Immature natural killer cell (primary cell): Measurements from ENCODE around the gene TMEM108. TPM values are rescaled to one million over a fixed set of nuclear protein-coding genes. Genes with fewer than 3 reads are reported as not detected.

Experiments used
- DNase-seq, 3 donors: peaks; one replicate each; pipeline ENCODE4 v3.0.0; 2022; ENCODE audit warnings: mixed read lengths in 1 of 3
- H3K27ac Mint-ChIP-seq, 6 donors: one replicate each; pipeline ENCODE4 v1.8.0; 2020; ENCODE audit warnings: mixed read lengths in 6 of 6, mild to moderate bottlenecking in 5 of 6, inconsistent platforms in 4 of 6, moderate library complexity in 3 of 6
- H3K27me3 Mint-ChIP-seq, 3 donors: one replicate each; pipeline ENCODE4 v1.8.0; 2020 to 2021; ENCODE audit warnings: low read depth in 3 of 3, mild to moderate bottlenecking in 3 of 3, mixed read lengths in 3 of 3, moderate library complexity in 3 of 3, inconsistent platforms in 1 of 3
- H3K36me3 Mint-ChIP-seq, 3 donors: one replicate each; pipeline ENCODE4 v1.8.0; 2020; ENCODE audit warnings: mixed read lengths in 3 of 3, inconsistent platforms in 2 of 3, mild to moderate bottlenecking in 2 of 3
- H3K4me1 Mint-ChIP-seq, 2 donors: one replicate each; pipeline ENCODE4 v1.8.0; 2020; ENCODE audit warnings: inconsistent platforms in 2 of 2, mild to moderate bottlenecking in 2 of 2, mixed read lengths in 2 of 2, moderate library complexity in 1 of 2
- H3K4me3 Mint-ChIP-seq, 5 donors: one replicate each; pipeline ENCODE4 v1.8.0; 2020; ENCODE audit warnings: mild to moderate bottlenecking in 5 of 5, mixed read lengths in 5 of 5, inconsistent platforms in 3 of 5, moderate library complexity in 3 of 5
- H3K9me3 Mint-ChIP-seq, 6 donors: one replicate each; pipeline ENCODE4 v1.8.0; 2020; ENCODE audit warnings: mild to moderate bottlenecking in 6 of 6, mixed read lengths in 6 of 6, inconsistent platforms in 4 of 6, moderate library complexity in 3 of 6
- polyA plus RNA-seq, 3 donors: library from polyadenylated mRNA; unstranded; fragments of 300-500 nt; fragmentation: Illumina TruSeq; gene quantifications; one replicate each; pipeline ENCODE4 v1.2.3, GENCODE V29; 2021

The TMEM108 gene
- polyA plus RNA-seq, 3 donors from 2014 or later = 0.16 TPM; not detected in 2

- Mint-ChIP-seq H3K9me3 (peaks cover 0 to 4% (median 0%) of the 10 kb centered on the region in 6 donors), H3K27me3 (peaks cover 0 to 6% (median 0%) of the 10 kb centered on the region in 3 donors), H3K4me1 (no peaks in the 10 kb centered on the region), H3K36me3 (no peaks in the 10 kb centered on the region), H3K4me3 (no peak overlapping the region), H3K27ac (no peak overlapping the region)
- DNase-seq = no peak
Observed at GRCh38 chr3:133254151-133254550, 216.0 kb downstream of the TMEM108 start.

- H3K27me3 Mint-ChIP-seq = peaks cover 0 to 6% (median 0%) of the 10 kb centered on the region in 3 donors
Observed at GRCh38 chr3:133254716-133255115, 216.5 kb downstream of the TMEM108 start.

GRCh38 chr3:133256787-133257483, 218.7 kb downstream of the TMEM108 start:
- no peak overlapping the region for H3K4me3 Mint-ChIP-seq
- H3K27ac Mint-ChIP-seq = no peak overlapping the region

More at GRCh38 chr3:133254716-133255115, 216.5 kb downstream of the TMEM108 start:
- peaks cover 0 to 4% (median 0%) of the 10 kb centered on the region in 6 donors for H3K9me3 Mint-ChIP-seq
- DNase-seq = no peak
- H3K4me3 Mint-ChIP-seq = no peak overlapping the region
- no peak overlapping the region for H3K27ac Mint-ChIP-seq
- H3K36me3 Mint-ChIP-seq = no peaks in the 10 kb centered on the region
- no peaks in the 10 kb centered on the region for H3K4me1 Mint-ChIP-seq

GRCh38 chr3:133258358-133258757, 220.2 kb downstream of the TMEM108 start:
- H3K27ac Mint-ChIP-seq = no peak overlapping the region
- no peaks in the 10 kb centered on the region for H3K36me3 Mint-ChIP-seq
- peaks cover 0 to under 1% (median 0%) of the 10 kb centered on the region in 3 donors for H3K27me3 Mint-ChIP-seq
- H3K9me3 Mint-ChIP-seq = peaks cover 0 to 2% (median 0%) of the 10 kb centered on the region in 6 donors
- no peak for DNase-seq
- H3K4me1 Mint-ChIP-seq = no peaks in the 10 kb centered on the region
- H3K4me3 Mint-ChIP-seq = no peak overlapping the region

More at GRCh38 chr3:133256787-133257483, 218.7 kb downstream of the TMEM108 start:
- Mint-ChIP-seq H3K9me3 (no peaks in the 10 kb centered on the region), H3K36me3 (no peaks in the 10 kb centered on the region), H3K27me3 (peaks cover 0 to 6% (median 0%) of the 10 kb centered on the region in 3 donors), H3K4me1 (no peaks in the 10 kb centered on the region)
- no peak for DNase-seq

GRCh38 chr3:133259767-133260166, 221.6 kb downstream of the TMEM108 start:
- H3K27ac Mint-ChIP-seq = no peak overlapping the region
- DNase-seq = no peak
- H3K4me1 Mint-ChIP-seq = no peaks in the 10 kb centered on the region
- no peaks in the 10 kb centered on the region for H3K36me3 Mint-ChIP-seq
- H3K9me3 Mint-ChIP-seq = peaks cover 0 to 2% (median 0%) of the 10 kb centered on the region in 6 donors
- no peak overlapping the region for H3K4me3 Mint-ChIP-seq
- peaks cover 0 to 4% (median 0%) of the 10 kb centered on the region in 3 donors for H3K27me3 Mint-ChIP-seq

- H3K36me3 Mint-ChIP-seq = no peaks in the 10 kb centered on the region
- no peak for DNase-seq
- H3K27me3 Mint-ChIP-seq = peaks cover 0 to 5% (median 2%) of the 10 kb centered on the region in 3 donors
- no peaks in the 10 kb centered on the region for H3K4me1 Mint-ChIP-seq
- no peak overlapping the region for H3K27ac Mint-ChIP-seq
- H3K9me3 Mint-ChIP-seq = peaks cover 0 to 5% (median 0%) of the 10 kb centered on the region in 6 donors
- H3K4me3 Mint-ChIP-seq = no peak overlapping the region
Observed at GRCh38 chr3:133262333-133262732, 224.1 kb downstream of the TMEM108 start.

- Mint-ChIP-seq H3K27me3 (peaks cover 0 to 5% (median 3%) of the 10 kb centered on the region in 3 donors), H3K36me3 (no peaks in the 10 kb centered on the region), H3K9me3 (peaks cover 0 to 5% (median 0%) of the 10 kb centered on the region in 6 donors)
Observed at GRCh38 chr3:133264920-133265319, 226.7 kb downstream of the TMEM108 start.

GRCh38 chr3:133268726-133269134, 230.5 kb downstream of the TMEM108 start:
- H3K27me3 Mint-ChIP-seq = peaks cover under 1 to 5% (median 5%) of the 10 kb centered on the region in 3 donors
- H3K4me3 Mint-ChIP-seq = no peak overlapping the region
- no peak for DNase-seq
- no peaks in the 10 kb centered on the region for H3K4me1 Mint-ChIP-seq
- no peaks in the 10 kb centered on the region for H3K36me3 Mint-ChIP-seq
- H3K27ac Mint-ChIP-seq = no peak overlapping the region
- peaks cover 0 to 5% (median 0%) of the 10 kb centered on the region in 6 donors for H3K9me3 Mint-ChIP-seq

More at GRCh38 chr3:133264920-133265319, 226.7 kb downstream of the TMEM108 start:
- Mint-ChIP-seq H3K27ac (no peak overlapping the region), H3K4me1 (no peaks in the 10 kb centered on the region), H3K4me3 (no peak overlapping the region)
- no peak for DNase-seq

- Mint-ChIP-seq H3K36me3 (no peaks in the 10 kb centered on the region), H3K9me3 (peaks cover 0 to 5% (median 0%) of the 10 kb centered on the region in 6 donors), H3K4me1 (no peaks in the 10 kb centered on the region), H3K27me3 (peaks cover 3 to 5% (median 5%) of the 10 kb centered on the region in 3 donors), H3K27ac (no peak overlapping the region), H3K4me3 (no peak overlapping the region)
- no peak for DNase-seq
Observed at GRCh38 chr3:133269393-133269792, 231.2 kb downstream of the TMEM108 start.

- no peak for DNase-seq
- Mint-ChIP-seq H3K9me3 (peaks cover 0 to 5% (median 0%) of the 10 kb centered on the region in 6 donors), H3K4me3 (no peak overlapping the region), H3K4me1 (no peaks in the 10 kb centered on the region), H3K36me3 (no peaks in the 10 kb centered on the region), H3K27ac (no peak overlapping the region), H3K27me3 (peaks cover 0 to 5% (median 3%) of the 10 kb centered on the region in 3 donors)
Observed at GRCh38 chr3:133270631-133271030, 232.4 kb downstream of the TMEM108 start.

GRCh38 chr3:133271042-133271441, 232.9 kb downstream of the TMEM108 start:
- no peaks in the 10 kb centered on the region for H3K4me1 Mint-ChIP-seq
- peaks cover 0 to 5% (median 0%) of the 10 kb centered on the region in 6 donors for H3K9me3 Mint-ChIP-seq
- peaks cover 0 to 5% (median 3%) of the 10 kb centered on the region in 3 donors for H3K27me3 Mint-ChIP-seq
- no peak for DNase-seq
- no peak overlapping the region for H3K27ac Mint-ChIP-seq
- H3K4me3 Mint-ChIP-seq = no peak overlapping the region
- H3K36me3 Mint-ChIP-seq = no peaks in the 10 kb centered on the region

- no peak overlapping the region for H3K27ac Mint-ChIP-seq
- no peaks in the 10 kb centered on the region for H3K36me3 Mint-ChIP-seq
- DNase-seq = no peak
- H3K4me3 Mint-ChIP-seq = no peak overlapping the region
- H3K27me3 Mint-ChIP-seq = peaks cover 0 to 3% (median 3%) of the 10 kb centered on the region in 3 donors
- H3K9me3 Mint-ChIP-seq = peaks cover 0 to 3% (median 0%) of the 10 kb centered on the region in 6 donors
- no peaks in the 10 kb centered on the region for H3K4me1 Mint-ChIP-seq
Observed at GRCh38 chr3:133271539-133271938, 233.3 kb downstream of the TMEM108 start.

- H3K27me3 Mint-ChIP-seq = peaks cover 0 to 3% (median 3%) of the 10 kb centered on the region in 3 donors
- no peak overlapping the region for H3K27ac Mint-ChIP-seq
- no peak for DNase-seq
- no peaks in the 10 kb centered on the region for H3K4me1 Mint-ChIP-seq
- H3K4me3 Mint-ChIP-seq = no peak overlapping the region
- H3K36me3 Mint-ChIP-seq = no peaks in the 10 kb centered on the region
- peaks cover 0 to 3% (median 0%) of the 10 kb centered on the region in 6 donors for H3K9me3 Mint-ChIP-seq
Observed at GRCh38 chr3:133273346-133273745, 235.2 kb downstream of the TMEM108 start.

GRCh38 chr3:133274477-133274876, 236.3 kb downstream of the TMEM108 start:
- peaks cover 0 to 3% (median 0%) of the 10 kb centered on the region in 6 donors for H3K9me3 Mint-ChIP-seq
- H3K27ac Mint-ChIP-seq = no peak overlapping the region

More at GRCh38 chr3:133274477-133274876, 236.3 kb downstream of the TMEM108 start:
- Mint-ChIP-seq H3K36me3 (no peaks in the 10 kb centered on the region), H3K4me3 (no peak overlapping the region), H3K27me3 (peaks cover 0 to 3% (median 3%) of the 10 kb centered on the region in 3 donors), H3K4me1 (no peaks in the 10 kb centered on the region)
- no peak for DNase-seq
